DOHH2 (cell line): ENCODE measurements around the gene KLK5.
A peak's percentile ranks its signal among the peaks of the same experiment; 100 is the strongest.

Experiments used
- EZH2phosphoT487 ChIP-seq: fragments of 200-600 bp; sonication (generic); IDR thresholded peaks from 2 replicates; pipeline ENCODE4 v1.6.1; 2017; ENCODE audit warnings: borderline replicate concordance, mild to moderate bottlenecking, antibody characterized with exemption, low read length, moderate library complexity, mixed read lengths
- TF ChIP-seq, protein P1 (sequence below): fragments of 200-600 bp; sonication (generic); IDR thresholded peaks from one replicate; pipeline ENCODE4 v1.5.1; 2014; ENCODE audit warnings: antibody characterized with exemption, mild to moderate bottlenecking, low read depth, low read length; ENCODE audit not compliant: poor library complexity, severe bottlenecking

DNA sequence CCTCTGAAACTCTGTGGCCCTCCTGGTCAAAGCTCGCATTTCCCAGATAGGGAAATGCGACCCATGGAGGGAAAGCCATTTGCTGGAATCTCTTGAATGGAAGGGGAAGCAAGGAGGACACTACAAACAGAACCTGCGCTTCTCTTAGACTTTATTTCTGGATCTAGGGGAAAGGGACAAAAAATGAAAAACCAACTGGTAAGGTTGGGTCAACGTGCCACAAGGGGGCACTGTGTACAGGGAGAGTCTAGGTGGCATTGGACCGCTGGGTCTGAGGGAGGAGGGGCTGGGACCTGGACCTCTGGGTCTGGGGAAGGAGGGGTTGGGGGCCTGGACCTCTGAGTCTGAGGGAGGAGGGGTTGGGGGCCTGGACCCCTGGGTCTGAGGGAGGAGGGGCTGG is 46.6 kb downstream of the KLK5 start:
- TF ChIP-seq, protein P1, sequence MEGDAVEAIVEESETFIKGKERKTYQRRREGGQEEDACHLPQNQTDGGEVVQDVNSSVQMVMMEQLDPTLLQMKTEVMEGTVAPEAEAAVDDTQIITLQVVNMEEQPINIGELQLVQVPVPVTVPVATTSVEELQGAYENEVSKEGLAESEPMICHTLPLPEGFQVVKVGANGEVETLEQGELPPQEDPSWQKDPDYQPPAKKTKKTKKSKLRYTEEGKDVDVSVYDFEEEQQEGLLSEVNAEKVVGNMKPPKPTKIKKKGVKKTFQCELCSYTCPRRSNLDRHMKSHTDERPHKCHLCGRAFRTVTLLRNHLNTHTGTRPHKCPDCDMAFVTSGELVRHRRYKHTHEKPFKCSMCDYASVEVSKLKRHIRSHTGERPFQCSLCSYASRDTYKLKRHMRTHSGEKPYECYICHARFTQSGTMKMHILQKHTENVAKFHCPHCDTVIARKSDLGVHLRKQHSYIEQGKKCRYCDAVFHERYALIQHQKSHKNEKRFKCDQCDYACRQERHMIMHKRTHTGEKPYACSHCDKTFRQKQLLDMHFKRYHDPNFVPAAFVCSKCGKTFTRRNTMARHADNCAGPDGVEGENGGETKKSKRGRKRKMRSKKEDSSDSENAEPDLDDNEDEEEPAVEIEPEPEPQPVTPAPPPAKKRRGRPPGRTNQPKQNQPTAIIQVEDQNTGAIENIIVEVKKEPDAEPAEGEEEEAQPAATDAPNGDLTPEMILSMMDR, result peak; percentile 64
- no peak for TF ChIP-seq EZH2phosphoT487
